Stimulated activated CD8-positive, alpha-beta memory T cell treated with anti-CD3 and anti-CD28 coated beads, Interleukin-7, amount 100 ng/mL, for 4 hours (primary cell): Measurements from ENCODE around the gene HCFC1.

ENCODE experiments used
- DNase-seq, 2 donors: peaks; one replicate each; pipeline ENCODE4 v3.0.0-alpha.2; 2020; ENCODE audit warnings: low read depth in 2 of 2

The HCFC1 gene

DNA sequence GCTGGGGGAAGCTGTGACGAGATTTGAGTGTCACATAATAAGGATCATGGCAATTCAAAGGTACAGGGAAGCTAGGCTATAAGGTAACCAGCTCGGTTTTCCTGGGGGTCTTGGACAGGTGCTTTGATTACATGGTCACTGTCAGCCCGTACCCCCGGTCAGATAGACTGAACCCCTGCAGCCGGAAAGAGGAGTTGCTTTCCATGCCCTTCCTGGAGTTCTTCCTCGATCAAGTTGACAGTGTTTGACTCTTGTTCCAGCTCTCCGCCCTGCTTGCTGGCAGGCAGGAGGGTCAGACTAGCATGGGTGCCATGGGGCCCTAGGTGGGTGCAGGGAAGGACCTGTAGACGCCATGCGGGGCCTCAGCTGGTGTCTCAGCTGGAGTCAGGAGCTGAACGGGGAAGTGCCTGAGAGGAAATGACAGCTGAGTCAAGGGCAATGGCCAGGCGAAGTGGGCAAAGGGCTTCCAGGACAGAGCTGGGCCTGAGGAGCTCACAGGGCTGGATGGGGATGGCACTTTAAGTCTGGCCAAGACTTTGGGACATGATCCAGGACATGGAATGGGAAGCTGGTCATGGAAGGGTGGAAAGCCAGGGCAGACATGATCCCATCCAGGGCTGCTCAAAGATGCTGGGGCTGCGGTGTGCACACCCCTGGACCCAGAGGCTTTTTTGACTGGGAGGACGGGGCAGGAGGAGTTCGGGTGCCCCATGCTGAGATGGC lies 2.5 kb upstream of the HCFC1 start:
- DNase-seq: no peak

- no peak for DNase-seq
These were observed 1.7 kb upstream of the HCFC1 start for GRCh38 chrX:153973127-153974002.

GRCh38 chrX:153972368-153973126 lies 929 bp upstream of the HCFC1 start, which contains the start of gene TMEM187:
TSS of gene TMEM187 (plus strand) at chrX:153972754. CDS start at chrX:153982063, 9,309 bp downstream.
- peak; percentile 75 to 87 for DNase-seq

DNA sequence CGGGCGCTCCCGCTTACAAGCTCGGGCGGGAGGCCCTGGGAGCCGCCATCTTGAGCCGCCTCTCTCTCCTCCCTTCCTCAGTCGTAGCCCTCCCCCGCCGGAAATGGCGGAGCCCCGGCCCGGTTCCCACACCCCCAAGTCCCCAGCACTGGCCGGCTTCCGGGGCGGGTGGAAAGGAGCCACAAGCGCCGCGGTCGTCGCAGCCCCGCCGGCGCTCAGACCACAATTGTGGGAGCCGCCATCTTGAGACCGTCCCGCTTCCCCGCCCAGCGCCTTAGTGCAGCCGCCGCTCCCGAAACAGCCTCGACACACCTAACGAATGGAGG lies 531 bp downstream of the HCFC1 start:
- DNase-seq: peak; percentile 79 to 93

DNA sequence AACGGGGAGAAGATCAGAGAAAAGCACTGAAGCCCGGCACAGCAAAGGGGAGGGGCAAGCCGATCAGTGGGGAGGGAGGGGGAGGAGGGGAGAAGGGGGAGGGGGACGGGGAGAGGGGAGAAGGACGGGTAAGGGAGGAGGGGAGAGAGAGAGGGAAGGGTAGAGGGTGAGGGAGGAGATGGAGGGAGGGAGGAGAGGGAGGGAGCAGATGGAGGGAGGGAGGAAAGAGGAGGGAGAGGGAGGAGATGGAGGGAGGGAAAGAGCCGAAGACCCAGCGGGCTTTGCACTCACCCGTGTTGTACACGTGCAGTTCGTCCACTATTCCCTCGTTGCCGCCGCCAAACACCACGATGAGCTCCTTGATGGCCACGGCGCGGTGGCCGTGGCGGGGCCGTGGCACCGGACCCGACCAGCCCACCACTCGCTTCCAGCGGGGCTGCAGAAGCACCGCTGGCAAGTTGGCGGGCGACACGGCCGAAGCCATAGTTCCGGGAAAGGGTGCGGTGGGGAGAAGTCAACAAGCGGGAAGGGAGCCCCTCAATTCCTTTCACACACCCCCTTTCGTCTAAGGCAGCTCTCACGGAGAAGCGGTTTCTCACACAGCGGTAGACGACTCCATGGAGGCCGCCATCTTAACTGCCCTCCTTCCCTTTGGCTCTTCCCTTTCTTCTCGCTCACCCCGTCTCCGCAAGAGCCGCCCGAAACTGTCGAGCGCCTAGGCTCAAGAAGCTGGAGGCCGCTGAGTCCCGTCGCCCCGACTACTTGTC lies 1.1 kb downstream of the HCFC1 start:
- no peak for DNase-seq

- DNase-seq: no peak
These were observed 1.7 kb downstream of the HCFC1 start for GRCh38 chrX:153969904-153970356.

DNA sequence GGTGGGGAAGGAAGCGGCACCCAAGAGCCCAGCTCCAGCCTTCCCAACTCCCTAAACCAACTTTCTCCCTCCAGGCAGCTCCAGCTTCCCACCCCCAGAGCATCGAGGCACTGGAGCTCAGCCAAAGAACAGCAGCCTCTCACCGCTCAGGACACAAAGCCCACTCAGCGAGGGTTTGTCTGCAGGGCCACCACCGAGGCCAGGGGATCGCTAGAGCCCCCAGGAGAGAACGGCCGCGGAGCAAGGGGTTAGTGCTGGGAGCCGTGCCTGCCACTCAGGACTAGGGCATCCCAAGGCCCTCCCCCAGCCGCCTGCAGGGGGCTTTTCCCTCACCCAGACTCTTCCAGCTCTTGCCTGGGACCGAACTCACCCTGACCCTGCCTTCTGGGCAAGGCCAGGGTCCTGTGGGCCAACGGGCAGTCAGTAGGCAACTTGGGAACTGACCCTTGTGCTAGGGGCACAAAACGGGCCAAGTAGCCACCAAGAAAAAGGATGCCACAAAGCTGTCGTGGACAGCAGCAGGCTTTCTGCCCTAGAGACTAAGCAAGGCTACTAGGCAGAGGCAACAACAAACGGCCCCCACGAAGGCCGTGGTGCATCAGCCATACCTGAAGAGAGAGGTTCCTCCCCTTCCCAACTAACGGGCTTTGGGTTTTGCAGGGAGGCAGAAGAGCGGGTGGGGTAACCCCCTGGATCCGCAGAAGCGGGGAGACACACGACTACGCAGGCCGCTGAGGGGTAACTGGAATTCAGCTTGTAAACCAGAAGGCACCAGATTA lies 2.3 kb downstream of the HCFC1 start:
- no peak for DNase-seq

DNA sequence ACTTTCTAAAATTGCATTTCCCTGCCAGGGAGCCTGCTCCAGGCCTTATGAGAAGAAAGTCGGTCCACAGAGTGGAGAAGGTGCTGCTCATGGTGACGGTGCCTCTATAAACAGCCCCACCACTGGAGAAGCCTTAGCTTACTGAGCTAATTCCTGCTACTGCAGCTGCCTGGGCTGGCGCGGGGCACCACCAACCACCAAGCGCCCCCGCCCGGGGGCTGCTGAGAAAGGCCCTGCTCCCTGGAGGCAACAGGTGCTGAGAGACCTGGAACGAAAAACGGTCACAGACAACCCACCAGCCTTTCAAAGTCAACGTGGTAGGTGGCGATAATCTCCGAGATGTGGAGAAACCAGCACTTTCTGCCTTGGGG lies 2.9 kb downstream of the HCFC1 start:
- DNase-seq: peak in 1 of 2 donors; percentile 37

DNA sequence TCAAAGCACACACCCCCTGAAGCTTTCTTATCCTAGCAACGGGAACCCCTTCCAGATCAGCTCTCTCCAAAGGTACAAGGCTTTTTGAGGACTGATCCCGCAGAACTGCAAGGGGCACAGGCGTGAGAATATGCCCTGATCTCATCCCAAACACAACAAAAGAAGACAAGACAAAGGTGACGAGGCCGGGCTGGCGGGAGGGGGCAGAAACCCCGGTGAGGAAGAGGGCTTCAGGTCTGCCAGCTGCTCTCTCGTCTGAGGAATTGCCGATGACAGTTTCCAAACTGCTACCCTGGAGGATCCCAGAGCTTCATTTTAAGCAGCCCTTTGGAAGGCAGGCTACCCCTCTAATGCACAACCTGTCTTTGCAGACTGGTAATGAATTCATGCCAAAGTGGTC lies 3.4 kb downstream of the HCFC1 start:
- DNase-seq: no peak

DNA sequence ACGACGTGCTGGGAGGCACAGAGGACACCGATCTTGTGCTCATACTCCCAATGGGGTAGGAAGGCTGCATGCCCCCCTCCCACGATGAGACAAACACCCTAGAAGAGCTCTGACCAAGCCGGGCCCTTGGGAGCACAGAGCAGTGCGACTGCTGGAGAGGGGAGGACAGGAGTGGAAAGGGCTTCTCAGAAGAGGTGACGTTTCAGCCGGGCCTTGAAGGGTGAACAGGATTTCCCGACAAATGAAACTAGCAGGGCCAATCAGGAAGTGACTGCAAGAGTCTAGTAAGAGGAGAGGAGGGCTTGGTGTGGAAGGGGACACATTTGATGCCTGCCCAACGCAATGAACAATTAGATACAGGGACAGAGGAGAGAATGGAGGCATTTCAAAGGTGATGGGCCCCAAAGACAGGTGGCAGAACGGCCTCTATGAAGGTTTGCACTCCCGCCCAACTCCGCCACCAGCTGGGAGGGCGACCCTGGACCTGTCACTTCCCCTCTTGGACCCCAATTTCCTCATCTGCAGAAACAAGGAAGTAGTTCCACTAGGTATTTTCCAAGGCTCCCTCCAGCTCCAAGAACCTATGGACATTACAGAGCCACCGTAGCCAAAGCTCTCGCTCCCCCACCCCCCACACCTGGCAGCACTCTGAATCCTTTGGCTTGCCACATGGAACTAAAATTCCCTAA lies 3.9 kb downstream of the HCFC1 start:
- no peak for DNase-seq

- peak; percentile 40 to 47 for DNase-seq
These were observed 4.6 kb downstream of the HCFC1 start for GRCh38 chrX:153966841-153967535.

- DNase-seq: no peak
These were observed 5.3 kb downstream of the HCFC1 start for GRCh38 chrX:153966283-153966688.

GRCh38 chrX:153965406-153965805 lies 6.2 kb downstream of the HCFC1 start:
- DNase-seq: no peak

GRCh38 chrX:153964105-153964504 lies 7.5 kb downstream of the HCFC1 start:
- no peak for DNase-seq

- no peak for DNase-seq
These were observed 8.1 kb downstream of the HCFC1 start for GRCh38 chrX:153963546-153963945.

DNA sequence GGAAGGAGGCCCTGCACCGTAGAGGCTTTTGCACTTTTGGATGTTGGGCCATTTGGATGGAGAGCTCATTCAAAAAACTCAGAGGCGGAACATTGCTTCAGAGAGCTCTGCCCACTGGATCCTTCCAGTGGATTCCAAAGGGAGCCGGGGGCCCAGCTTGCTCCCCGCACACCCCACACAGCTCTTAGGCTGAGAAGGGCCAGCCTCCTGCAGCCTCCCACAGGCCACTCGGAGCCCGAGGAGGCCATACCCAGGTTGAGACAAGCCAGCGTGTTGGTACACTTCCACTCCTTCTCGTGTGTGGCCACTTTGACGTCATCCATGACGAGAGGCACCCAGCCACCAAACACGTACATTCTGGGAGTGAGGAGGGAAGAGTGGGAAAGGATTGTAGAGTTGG lies 10.3 kb downstream of the HCFC1 start:
- DNase-seq: no peak

GRCh38 chrX:153960786-153961185 lies 10.8 kb downstream of the HCFC1 start:
- DNase-seq: no peak

DNA sequence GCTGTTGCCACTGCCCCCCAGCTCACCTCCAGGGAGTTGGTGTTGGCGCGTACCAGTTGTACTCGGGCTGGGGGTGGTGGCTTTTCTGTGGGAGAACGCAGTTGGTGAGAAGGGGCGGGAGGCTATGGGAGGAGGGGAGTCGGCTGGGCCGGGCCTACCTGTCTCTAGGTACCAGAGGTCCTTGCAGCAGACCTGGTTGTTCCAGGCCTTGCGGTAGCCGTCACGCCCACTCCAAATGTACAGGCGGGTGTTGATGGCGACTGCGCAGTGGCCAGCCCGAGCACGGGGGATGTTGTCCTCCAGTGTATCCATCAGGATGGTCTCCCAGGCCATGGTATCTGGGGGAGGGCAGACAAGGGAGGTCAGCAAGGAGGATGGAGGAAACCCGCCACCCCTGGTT lies 11.5 kb downstream of the HCFC1 start:
- no peak for DNase-seq

DNA sequence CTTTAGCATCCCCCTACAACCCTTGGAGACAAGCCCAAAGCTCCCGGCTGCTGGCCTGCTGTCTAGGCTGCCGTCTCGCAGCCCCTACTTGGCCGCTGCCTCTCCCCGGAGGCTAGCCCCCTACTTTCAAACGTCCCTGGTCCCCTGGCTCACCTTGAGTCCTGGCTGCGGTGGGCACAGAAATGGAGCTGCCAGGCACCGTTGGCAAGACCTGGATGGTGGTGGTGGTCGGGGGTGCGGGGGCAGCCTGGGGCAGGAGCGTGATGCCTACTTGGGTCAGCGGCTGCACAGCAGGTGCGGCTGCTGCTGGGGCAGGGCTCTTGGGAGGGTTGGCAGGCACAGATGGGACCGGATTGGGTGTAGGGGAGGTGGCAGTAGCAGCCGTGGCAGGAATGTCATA lies 12.0 kb downstream of the HCFC1 start:
- no peak for DNase-seq

DNA sequence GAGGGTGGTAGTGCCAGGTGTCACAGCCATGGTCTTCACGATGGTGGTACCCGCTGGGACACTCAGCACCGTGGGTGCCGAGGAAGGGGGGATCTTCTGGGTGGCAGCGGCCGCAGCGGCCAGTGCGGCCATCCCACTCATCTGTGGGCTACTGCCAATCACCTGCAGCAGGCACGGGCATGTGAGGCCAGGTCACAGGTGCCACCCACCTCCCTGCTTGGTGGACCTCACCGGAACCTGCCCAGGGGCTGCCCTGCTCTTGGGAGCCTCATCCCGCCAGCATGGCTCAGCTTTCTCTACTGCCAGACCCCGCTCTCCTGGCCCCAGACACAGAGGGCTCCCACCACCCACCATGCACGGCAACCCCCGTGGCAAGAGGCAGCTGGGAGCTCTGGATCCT lies 13.0 kb downstream of the HCFC1 start:
- no peak for DNase-seq
